GM19467 (cell line): Measurements from ENCODE around the gene PCYT1A.
A peak's percentile ranks its signal among the peaks of the same experiment; 100 is the strongest.

Experiments used
- ATAC-seq: cut with Tn5 transposase; IDR thresholded peaks from one replicate; pipeline ENCODE4 v1.9.1; 2021; ENCODE audit warnings: mild to moderate bottlenecking, moderate library complexity; ENCODE audit not compliant: unreplicated experiment

The PCYT1A gene

DNA sequence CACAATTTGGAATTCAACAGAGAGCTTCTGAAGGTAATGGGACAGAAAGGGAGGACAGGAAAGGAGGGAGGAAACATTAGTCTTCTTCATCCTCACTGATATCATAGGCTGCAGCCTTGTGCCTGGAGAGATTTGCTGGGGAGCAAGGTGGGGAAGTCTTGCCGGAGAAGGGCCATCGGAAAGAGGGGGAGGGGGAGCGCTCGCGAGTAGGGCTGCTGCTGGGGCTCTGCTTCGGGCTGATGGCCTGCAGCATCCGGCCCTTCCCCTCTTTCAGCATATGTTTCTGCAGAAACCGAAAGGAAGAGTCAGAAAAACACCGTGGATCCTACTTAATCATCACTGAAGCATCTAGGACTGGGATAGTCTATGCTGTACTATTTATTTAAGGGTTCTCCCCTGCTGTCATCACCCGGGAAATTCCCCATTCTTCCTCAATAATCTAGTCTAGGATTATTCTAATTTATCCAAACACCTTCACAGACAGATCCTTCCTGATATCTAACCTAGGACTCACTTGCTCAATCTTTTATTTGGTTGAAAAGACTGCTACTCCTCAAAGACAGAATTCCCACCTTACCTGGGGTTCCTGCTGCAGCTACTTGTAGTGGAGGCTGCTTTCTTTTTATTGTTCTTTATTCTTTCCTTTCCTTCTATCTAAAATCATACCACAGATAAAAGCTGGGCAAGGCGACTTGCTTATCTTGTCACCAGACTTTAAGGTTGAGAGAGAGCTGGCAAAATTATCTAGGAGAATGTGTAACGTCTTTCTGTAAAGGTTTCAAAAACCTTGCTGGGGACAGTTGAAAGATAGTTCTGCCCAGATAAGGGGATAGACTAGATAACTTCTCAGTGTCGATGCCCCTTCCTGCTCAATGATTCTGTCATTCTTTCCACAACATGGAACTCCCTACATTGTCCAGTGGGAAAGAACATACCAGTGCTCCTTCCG, 48.6 kb downstream of the PCYT1A start:
- no peak for ATAC-seq

DNA sequence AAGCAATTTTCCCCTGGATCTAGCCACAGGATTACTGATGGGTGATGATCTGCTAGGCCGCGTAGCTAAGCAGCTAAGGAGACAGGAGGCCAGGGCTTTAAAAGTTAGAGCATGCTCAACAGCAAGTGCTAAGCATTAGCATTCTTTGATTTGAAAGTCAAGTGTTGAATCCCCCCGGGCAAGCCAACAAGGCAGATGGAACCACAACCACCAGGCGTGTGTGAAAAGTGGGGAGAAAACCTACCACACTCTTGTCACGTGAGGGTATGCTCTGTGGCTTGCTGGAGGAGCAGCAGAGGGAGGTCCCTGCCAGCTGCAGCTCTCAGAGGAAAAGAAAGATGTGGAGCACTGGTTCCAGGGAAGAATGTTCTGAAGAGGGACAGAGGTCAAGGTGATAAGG, 50.3 kb downstream of the PCYT1A start:
- no peak for ATAC-seq

DNA sequence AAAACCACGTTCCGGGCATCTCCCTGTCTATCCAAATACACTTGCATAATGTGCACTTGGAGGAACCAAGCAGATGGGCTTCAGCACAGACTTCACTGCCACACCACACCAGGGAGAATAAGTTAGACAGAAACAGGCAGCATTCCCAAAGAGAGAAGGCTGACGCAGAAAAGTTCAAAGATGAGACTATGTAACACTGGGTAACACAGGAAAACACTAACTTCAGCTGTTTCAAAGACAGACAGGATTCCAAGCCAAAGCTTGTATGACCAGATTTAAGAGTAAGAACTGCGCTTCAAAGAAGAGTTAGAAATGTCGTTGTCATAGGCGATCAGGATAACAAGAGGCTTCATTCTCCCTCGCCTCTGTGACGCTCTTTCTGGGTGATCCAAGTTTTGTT, 51.3 kb downstream of the PCYT1A start:
- no peak for ATAC-seq

GRCh38 chr3:196235452-196236122, 51.9 kb downstream of the PCYT1A start:
- no peak for ATAC-seq

GRCh38 chr3:196232882-196233251, 54.7 kb downstream of the PCYT1A start:
- no peak for ATAC-seq

GRCh38 chr3:196232154-196232881, 55.2 kb downstream of the PCYT1A start:
- ATAC-seq: no peak

DNA sequence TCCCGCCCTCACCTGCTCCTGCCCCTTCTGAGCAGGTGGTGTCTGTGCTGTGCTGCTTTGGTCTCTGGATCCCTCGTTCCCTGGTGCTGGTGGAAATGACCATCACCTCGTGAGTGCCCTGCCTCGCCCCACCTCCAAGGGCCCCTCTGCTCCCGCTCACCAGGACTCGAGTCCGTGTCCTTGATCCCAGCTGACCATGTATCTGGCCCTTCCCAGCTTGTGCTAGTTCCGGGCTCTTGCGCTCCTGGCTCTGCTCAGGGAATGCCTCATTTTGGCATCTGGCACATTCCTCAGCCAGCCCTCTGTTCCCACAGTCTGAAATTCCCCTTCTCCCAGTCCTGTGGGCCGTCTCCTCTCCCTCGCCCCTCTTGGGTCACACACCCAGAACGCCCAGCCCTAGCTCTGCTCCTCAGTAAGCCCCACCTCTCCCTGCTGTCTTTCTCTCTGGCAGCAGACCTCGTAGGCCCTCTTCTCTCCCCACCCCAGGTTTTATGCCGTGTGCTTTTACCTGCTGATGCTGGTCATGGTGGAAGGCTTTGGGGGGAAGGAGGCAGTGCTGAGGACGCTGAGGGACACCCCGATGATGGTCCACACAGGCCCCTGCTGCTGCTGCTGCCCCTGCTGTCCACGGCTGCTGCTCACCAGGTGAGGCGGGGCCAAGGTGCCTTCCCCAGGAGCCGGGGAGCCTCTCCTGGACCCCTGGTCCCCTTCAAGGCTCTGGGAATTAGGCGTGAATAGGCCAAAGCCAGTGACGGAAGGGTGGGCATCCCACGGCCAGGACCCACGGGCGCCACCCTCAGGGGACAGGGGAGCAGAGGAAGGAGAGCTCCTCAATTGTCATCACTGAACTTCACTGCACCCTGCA, 59.7 kb downstream of the PCYT1A start:
- ATAC-seq: no peak

DNA sequence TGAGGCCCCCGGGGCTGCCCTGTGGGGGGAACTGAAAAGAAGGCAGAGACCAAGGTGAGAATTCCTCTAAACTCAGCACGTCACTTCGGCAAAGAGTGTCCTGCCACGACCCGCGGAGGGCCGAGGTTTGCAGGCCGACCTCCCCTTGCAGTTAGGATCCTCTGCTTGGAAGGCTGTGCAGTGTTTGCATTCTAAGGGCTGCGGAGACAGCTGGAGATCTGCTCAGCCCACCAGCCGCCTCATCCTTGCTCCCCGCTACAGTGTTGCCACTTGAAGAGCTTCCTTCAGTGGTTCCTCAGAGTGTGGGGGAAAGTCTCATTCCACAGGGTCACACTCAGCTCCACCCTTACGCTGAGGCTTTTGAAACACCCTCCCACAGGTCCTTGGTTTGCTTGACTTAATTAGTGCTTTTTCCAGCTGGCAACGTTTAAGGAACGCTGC, 60.4 kb downstream of the PCYT1A start:
- ATAC-seq: no peak

DNA sequence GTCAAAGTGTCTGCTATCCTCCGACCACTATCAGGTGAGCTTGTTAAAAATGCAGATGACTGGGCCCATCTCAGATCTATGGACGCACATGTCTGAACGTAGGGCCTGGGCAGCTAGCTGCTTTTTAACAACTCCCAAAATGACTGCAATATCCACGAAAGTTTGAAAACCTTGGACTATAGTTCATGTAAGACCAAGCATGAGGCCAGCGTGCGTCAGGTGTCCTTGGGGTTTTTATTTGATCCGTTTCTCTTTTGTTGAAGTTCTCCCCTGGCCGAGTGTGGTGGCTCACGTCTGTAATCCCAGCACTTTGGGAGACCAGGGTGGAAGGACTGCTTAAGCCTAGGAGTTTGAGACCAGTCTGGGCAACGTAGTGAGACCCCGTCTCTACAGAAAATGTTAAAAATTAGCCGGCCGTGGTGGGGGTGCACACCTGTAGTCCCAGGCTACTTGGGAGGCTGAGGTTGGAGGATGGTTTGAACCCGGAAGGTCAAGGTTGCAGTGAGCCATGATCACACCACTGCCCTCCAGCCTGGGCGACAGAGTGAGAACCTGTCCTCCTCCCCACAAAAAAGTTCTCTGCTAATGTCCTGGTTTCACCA, 61.7 kb downstream of the PCYT1A start:
- no peak for ATAC-seq

DNA sequence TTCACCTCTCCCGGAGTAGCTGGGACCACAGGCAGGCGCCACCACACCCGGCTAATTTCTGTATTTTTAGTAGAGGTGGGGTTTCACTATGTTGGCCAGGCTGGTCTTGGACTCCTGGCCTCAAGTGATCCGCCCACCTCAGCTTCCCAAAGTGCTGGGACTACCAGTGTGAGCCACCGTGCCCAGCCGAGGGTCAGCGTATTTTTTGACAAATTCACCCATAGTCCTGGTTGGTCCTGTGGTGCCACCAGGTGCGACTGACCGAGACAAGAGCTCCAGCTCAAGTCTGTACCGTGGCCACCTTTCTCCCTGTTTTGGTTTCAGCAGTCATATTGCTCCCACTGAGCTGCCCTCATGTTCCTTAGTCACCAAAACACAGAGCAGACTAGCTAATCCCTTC, 62.4 kb downstream of the PCYT1A start:
- no peak for ATAC-seq

- no peak for ATAC-seq
Observed at GRCh38 chr3:196222876-196223595, 64.5 kb downstream of the PCYT1A start.

DNA sequence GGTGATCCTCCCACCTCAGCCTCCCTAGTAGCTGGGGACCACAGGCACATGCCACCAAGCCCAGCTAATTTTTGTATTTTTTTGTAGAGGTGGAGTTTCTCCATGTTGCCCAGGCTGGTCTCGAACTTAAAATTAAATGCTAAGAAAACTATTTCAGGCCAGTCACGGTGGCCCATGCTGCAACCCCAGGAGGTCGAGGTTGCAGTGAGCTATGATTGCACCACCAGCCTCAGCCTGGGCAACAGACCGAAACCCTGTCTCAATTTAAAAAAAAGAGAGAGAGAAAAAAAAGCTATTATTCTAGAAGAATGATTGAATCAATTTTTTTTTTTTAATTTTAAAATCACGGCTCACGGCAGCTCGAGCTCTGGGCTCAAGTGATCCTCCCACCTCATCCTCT, 66.5 kb downstream of the PCYT1A start:
- ATAC-seq: no peak

DNA sequence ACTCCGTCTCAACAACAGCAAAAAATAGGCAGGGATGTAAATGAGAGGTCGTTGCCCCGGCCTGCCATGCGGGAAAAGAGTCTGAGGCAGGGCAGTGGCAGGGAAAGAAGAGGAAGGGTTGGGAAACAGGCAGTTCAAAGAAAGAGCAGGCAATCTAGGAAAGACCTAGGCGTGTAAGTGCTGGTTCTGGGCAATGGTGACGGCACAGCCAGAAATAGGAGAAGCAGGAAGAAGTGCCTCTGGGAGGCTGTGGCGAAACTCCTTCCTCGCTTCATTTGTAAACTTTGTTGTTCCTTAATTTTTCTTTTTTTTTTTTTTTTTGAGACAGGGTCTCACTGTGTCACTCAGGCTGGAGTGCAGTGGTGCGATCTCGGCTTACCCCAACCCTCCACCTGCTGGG, 66.9 kb downstream of the PCYT1A start:
- no peak for ATAC-seq

DNA sequence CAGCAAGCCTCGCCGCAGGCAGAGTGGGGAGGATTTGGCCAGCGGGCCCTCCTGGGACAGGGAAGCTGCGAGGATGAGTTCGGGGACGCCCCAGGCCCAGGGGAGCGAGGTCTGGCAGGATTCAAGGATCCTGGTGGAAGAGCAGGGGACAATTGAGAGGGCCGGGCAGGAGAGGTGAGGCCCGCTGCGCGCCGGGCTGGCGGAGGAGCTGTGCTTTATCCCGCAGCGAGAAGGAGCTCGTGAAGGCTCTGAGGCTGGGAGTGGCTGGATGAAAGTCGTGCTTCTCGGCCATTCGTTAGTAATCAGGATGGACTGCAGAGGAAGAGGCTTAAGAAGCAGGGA, 67.6 kb downstream of the PCYT1A start:
- no peak for ATAC-seq

DNA sequence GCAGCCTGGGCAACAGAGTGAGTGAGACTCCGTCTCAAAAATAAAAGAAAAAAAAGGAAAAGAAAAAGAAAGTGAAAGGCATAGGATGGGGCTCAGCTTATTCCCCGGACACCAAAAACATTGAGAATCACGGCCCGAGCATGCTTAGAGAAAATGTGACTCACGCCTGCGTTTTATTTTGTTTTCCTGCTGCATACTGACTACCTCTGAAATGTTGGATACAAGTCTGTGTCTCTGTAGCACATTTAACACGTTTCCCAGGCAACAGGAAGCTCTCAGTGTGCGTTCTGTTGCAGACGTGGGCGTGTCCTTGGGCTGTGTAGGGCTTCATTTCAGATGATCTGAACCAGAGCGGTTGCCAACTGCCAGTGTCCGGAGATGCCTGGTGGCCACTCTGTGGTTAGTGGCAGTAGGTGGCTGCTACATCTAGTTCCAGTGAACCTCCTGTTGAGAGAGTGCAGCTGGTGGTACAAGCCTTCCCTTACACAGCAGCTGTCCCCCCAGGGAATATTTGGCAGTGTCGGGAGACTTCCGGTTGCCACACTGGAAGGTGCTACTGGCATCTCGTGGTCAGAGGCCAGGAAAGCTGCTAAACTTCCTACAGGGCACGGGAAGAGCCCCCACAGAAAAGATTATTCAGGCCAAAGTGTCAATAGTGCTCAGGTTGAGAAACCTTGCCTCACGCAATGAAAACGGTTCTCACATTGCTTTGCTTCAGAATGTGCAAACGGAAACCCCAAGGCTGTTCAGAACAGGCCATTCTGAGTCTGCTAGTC, 68.1 kb downstream of the PCYT1A start:
- ATAC-seq: peak; percentile 56

DNA sequence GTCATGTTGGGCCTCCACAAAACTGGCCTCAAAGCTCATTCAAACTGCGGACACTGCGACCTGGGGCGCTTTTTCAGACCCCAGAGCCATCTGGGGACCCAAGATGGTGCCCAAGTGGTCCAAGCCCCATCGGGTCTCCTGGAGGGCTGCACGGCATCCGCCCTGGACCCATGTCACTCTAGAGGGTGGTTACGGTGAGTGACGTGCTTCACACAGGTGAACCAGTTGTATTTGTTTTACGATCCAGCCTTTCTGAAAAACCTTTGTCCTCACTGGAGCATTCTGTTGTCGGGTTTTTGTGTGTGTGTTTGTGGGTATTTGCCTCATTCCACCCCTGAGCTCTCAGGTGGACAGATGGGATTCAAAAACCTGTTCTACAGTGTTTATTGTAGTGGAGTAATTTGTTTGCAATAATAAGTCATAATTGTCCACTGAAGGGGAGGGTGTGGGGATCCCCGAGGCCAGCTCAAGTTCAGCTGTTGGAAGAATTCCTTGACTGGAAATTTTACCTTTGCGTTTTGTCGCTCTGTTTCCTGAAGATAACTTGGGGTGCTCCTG, 69.3 kb downstream of the PCYT1A start:
- ATAC-seq: no peak

DNA sequence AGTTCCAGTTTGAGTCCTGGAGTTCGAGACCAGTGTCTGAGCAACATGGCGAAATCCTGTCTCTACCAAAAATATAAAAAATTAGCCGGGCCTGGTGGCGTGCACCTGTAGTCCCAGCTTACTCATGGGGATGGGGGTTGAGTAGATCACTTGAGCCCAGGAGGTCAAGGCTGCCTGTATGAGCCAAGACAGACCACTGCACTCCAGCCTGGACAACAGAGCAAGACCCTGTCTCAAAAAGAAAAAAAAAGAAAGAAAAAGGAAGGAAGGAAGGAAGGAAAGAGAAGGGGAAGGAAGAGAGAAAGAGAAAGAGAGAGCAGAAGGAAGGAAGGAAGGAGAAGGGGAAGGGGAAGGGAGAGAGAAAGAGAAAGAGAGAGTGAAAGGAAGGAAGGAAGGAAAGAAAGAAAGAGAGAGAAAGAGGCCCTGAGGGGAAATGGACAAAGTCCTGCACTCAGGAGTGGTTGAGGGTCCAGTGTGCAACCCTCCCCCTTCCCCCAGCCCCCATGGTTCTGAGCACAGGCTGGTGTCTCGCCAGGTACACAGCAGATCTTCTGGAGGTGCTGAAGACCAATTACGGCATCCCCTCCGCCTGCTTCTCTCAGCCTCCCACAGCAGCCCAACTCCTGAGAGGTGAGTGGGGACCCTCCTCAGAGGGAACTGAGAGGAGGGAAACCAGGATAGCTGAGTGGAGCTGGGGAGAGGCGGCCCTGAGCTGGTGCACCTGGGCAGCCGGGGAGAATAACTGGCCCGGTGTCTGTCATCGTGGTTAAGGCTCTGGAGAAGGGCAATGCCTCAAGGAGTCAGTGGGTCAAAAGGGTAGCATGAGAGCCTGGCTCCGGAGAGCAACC, 70.0 kb downstream of the PCYT1A start:
- ATAC-seq: no peak
